ENCODE measurements around the gene ANKRA2.

- TF ChIP-seq, protein P1, sequence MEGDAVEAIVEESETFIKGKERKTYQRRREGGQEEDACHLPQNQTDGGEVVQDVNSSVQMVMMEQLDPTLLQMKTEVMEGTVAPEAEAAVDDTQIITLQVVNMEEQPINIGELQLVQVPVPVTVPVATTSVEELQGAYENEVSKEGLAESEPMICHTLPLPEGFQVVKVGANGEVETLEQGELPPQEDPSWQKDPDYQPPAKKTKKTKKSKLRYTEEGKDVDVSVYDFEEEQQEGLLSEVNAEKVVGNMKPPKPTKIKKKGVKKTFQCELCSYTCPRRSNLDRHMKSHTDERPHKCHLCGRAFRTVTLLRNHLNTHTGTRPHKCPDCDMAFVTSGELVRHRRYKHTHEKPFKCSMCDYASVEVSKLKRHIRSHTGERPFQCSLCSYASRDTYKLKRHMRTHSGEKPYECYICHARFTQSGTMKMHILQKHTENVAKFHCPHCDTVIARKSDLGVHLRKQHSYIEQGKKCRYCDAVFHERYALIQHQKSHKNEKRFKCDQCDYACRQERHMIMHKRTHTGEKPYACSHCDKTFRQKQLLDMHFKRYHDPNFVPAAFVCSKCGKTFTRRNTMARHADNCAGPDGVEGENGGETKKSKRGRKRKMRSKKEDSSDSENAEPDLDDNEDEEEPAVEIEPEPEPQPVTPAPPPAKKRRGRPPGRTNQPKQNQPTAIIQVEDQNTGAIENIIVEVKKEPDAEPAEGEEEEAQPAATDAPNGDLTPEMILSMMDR (IDR thresholded peaks at IDR 0.05): no peak
- no peak for TF ChIP-seq EP300 (IDR thresholded peaks at IDR 0.05)
Observed at GRCh38 chr5:73587923-73588322, 22.5 kb upstream of the ANKRA2 start.

Measured in sigmoid colon (tissue), 4 donors.